GM19043 (cell line): ENCODE data around the gene ARID4B.
A peak's percentile ranks its signal among the peaks of the same experiment; 100 is the strongest.
"Not testable (repeated sequence)": the region's sequence is repeated elsewhere in the genome, so short reads cannot be mapped to it uniquely, and the experiment has no call there.

Source experiments
- ATAC-seq: cut with Tn5 transposase; IDR thresholded peaks from one replicate; pipeline ENCODE4 v1.9.1; 2021; ENCODE audit warnings: low read depth; ENCODE audit not compliant: unreplicated experiment

Gene ARID4B

DNA sequence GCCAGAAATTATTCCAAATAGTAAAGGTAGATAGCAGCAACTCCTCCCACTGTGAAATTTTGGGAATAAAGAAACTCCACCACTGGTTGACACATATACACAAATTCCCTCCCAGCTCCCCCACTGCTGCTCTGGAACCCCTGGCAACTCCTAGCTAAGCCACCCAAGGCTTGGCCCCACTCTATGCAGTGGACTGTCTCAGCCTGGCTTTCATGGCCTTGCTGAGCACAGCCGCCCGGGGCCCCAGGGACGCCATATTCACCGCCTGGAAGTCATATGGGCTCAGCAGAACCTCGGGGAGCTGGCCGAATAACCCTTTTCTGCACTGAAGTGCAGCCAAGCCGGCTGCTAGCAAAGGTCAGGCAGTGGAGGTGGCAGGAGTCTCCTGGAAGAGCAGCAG, 151.5 kb downstream of the ARID4B start:
- no peak for ATAC-seq

GRCh38 chr1:235169986-235170385, 158.0 kb downstream of the ARID4B start:
- ATAC-seq, result no peak

DNA sequence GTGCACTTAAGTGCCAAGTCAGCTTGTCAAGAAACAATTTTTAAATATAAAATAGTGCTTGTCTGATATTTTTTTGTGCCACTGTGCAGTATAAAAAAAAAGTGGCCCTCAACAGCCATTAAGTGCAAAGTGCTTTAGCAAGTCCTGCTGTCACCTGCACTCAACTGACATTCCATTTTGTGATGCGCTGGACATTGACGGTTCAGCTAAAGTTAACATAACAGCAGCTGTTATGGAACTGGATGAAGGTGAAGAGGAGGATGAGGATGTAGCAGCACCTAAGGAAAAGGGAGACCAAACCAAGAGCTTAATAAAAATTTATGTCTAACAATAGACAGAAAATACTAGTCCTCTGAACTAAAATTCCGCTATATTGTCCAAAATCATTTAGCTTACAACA, 159.6 kb downstream of the ARID4B start:
- no peak for ATAC-seq

DNA sequence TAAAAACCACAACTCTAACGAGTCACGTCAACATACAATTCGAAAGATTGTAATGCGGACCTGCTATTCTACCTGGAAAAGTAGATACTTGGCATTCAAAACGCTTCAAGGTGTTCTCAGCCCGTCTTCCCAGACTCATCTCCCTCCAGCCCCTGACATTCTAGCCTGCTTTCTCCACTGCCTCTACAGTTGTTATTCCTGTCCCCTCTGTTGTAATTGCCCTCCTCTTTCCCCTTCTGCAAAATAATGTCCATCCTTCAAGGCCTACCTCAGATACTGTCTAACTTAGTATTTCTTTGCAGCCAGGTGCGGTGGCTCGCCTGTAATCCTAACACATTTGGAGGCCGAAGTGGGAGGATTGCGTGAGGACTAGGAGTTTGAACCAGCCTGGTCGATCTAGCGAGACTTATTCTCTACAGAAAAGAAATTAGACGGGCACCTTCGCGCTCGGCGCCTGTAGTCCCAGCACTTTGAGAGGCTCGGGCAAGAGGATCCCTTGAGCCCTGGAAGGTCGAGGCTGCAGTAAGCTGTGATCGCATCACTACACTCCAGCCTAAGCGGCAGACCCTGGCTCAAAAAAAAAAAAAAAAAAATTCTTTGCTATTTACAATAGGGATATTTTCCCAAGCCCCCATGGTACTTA, 166.2 kb downstream of the ARID4B start:
- no peak for ATAC-seq

DNA sequence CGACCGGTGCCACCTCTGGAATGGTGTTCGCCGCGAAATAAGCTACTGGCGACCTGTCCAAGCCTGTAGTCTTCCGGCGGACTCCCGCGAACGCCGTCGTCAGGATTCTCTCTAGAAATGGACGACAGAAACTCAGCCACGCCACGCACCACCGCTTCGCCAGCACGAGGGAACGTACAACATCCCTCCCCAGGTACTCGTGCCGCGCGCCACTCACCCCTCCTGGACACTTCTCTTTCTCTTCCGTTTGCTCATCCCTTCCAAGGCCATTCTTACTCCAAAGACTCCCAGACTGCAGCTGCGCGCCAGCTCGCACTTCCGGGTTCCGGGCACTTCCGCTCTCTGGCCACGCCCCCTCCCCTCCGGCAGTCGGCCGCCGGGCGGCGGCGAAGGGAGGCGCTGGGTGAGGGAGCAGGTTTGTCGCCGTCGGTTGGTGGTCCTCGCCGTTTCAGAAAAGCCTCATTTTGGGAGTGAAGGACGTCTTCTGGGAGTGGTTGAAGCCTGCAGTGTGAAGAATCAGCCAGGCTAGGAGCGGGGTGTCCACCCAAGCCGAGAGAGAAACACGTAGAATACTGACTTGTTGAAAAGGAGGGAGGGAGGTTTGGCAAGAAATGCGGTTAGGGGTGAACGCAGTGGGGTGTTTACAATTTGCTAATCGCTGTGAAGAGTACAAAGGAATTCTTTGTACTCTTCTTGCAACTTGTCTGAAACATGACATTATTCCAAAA, 166.9 kb downstream of the ARID4B start, which contains the start of gene RBM34:
Gene RBM34, minus strand, starts transcription at position 294 of the 728 bp plus-strand sequence. Its CDS starts 24 bp downstream, at position 270.
- peak; percentile 93 for ATAC-seq

- ATAC-seq, result peak; percentile 38
Observed at GRCh38 chr1:235160383-235160956, 167.5 kb downstream of the ARID4B start.

DNA sequence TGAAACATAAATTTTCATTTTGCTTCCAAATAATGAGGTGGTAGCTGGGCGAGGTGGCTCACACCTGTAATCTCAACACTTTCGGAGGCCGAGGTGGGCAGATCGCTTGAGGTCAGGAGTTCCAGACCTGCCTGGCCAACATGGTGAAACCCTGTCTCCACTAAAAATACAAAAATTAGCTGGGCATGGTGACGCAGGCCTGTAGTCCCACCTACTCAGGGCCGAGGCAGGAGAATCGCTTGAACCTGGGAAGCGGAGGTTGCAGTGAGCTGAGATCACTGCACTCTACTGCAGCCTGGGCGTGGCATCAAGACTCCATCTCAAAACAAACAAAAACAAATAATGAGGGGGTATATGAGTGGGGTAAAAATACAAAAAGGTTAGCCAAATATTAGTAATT, 168.0 kb downstream of the ARID4B start:
- ATAC-seq, result not testable (repeated sequence)

- not testable (repeated sequence) for ATAC-seq
Observed at GRCh38 chr1:235159284-235159683, 168.7 kb downstream of the ARID4B start.

DNA sequence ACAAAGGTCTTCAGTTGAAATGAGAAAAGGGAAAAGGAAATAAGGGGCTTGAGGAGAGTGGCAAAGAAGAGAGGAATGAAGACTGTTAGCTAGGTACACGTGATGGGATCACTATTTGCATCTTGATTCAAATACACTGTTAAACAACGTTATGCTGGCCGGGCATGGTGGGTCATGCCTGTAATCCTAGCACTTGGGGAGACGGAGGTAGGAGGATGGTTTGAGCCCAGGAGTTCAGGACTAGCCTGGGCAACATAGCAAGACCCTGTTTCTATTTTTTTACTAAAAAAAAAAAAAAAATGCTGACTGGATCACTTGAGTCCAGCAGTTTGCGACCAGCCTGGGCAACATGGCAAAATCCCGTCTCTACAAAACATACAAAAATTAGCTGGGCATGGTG, 169.3 kb downstream of the ARID4B start:
- no peak for ATAC-seq

- ATAC-seq, result no peak
Observed at GRCh38 chr1:235157150-235157549, 170.8 kb downstream of the ARID4B start.

DNA sequence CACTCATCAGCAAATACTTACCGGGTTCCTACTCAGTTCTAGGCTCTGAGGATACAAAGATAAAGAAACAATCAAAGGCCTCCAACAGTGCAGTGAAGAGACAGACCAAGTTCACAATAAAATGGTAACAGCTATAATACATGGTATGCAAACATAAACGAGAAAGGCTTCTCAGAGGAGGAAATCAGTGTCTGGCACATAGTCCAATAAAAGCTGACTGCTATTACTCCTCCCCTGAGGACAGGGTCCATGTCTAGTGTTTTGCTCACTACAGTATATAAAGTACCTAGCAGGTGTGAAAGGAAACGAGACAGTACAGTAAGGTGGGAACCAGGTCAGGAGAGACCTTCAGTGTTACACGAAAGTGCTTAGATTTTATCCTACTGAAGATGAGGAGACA, 171.2 kb downstream of the ARID4B start:
- no peak for ATAC-seq

DNA sequence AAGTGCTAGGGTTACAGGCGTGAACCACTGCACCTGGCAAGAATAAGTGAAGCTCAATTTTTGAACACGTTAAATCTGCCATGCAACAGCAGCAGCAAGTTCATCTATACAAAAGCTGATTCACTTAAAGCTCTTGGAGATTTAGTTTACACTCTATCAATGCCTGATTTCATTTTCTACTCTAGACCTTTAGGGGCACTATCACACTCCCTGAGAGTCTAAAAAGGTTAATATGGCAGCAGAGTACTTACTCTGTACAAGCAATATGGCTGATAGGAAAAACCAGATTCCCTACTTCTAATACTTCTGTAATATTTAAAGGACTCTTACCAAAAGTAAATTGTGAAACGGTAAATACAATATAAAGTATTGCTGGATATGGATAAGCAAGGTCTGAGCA, 171.7 kb downstream of the ARID4B start:
- ATAC-seq, result no peak

GRCh38 chr1:235152235-235152634, 175.7 kb downstream of the ARID4B start:
- ATAC-seq, result no peak

GRCh38 chr1:235151033-235151432, 176.9 kb downstream of the ARID4B start:
- no peak for ATAC-seq

DNA sequence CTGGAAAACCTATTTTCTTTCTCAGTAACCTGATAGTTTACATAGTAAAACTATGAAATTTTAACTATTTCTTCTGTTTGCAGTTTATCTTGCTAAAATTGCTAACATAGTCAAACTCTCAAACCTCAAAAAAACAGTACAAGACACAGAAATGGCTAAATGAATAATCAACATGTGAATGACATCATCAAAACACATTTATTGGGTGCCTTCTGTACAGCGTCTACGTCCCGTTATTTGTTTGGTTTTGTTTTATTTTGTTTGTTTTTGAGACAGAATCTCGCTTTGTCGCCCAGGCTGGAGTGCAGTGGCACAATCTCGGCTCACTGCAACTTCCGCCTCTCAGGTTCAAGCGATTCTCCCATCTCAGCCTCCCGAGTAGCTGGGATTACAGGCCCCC, 178.2 kb downstream of the ARID4B start:
- ATAC-seq, result no peak

DNA sequence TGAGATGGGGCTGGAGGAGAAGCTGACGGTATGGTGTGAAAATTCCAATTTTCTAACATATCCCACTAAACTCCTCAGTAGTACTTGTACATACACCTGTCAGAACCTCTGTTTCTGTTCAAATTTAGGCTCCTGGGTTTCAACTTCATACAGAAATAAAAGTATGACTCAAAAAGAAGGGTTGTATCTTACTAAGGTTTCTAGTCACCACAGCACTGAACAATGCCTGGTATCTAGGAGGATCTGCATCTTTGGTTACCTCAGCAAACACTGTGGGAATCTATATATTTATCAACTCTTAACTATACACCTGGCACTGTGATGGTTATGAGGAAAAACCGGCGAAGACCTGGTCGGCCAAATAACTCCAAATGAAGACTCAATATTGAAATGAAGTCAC, 180.7 kb downstream of the ARID4B start:
- no peak for ATAC-seq

DNA sequence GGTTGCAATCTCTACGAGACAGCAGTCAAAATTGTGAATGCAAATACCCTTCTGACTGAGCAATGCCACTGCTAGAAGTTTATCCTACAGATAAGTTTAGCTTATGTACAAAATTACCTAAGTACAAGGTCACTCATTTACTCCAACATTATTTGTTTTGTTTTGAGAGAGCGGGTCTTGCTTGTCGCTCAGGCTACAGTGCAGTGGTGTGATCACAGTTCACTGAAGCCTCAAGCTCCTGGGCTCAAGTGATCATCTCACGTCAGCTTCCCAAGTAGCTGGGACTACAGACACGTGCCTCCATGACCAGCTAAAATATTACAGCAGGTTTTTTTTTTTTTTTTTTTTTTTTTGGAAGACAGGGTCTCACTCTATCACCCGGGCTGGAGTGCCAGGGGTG, 182.3 kb downstream of the ARID4B start:
- ATAC-seq, result no peak

- no peak for ATAC-seq
Observed at GRCh38 chr1:235142991-235143390, 185.0 kb downstream of the ARID4B start.

DNA sequence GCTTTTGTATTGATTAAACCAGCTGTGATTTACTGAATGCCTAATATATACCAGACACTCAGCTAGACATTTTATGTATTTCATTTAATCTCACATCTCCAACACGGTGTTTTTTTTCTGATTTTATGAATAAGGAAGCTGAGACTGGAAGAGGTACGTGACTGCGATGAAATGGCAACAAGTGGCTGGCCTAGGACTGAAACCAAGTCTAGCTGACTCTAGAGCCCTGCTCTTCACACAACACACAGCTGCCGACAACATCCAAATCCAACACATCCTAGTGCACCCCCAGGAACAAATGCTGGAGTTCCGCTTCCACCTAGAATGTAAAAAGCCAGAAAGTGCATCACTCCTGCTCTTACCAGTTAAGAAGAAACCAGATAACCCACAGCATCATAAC, 188.7 kb downstream of the ARID4B start:
- ATAC-seq, result no peak

- ATAC-seq, result no peak
Observed at GRCh38 chr1:235138821-235139220, 189.2 kb downstream of the ARID4B start.

DNA sequence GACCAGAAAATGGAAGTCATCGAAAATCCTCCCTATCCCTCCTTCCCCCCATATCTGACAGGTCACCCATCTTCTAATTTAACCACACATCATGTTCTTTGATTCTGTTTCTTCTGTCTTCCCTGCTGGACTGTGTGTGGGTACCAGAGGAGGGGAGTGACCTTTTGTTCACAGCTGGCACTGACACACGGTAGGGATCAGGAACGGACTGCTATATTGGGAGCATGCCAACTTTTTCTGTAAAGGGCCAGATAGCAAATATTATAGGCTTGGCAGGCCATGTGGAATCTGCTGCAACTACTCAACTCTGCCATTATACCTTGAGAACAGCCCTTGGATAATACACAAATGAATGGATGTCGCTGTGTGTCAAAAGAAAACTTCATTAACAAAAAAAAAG, 191.9 kb downstream of the ARID4B start:
- no peak for ATAC-seq

DNA sequence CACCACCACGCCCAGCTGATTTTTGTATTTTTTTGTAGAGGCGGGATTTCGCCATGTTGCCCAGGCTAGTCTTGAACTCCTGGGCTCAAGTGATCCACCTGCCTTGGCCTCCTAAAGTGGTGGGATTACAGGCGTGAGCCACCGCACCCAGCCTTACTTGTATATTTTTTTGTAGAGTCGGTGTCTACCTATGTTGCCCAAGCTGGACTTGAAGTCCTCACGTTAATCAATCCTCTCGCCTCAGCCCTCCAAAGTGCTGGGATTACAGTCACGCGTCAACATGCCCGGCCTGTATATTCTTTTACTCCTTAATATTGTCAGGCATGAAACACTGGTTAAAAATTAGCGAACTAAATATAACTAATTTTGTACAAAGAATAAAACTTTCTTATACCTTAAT, 193.8 kb downstream of the ARID4B start:
- no peak for ATAC-seq
